GM19351 (cell line): ENCODE data around the gene ERAL1.
"Not testable (repeated sequence)": the region's sequence is repeated elsewhere in the genome, so short reads cannot be mapped to it uniquely, and the experiment has no call there.

Experiments
- ATAC-seq: cut with Tn5 transposase; IDR thresholded peaks from one replicate; pipeline ENCODE4 v1.9.1; 2021; ENCODE audit warnings: mild to moderate bottlenecking, moderate library complexity; ENCODE audit not compliant: unreplicated experiment

The ERAL1 gene

GRCh38 chr17:28854457-28855335 lies at the start of gene ERAL1:
Gene ERAL1 (plus strand): TSS chr17:28855016. CDS start chr17:28855035, 19 bp downstream.
- peak; percentile 92 for ATAC-seq

GRCh38 chr17:28807925-28808634 lies 46.7 kb upstream of the ERAL1 start:
- ATAC-seq: no peak

GRCh38 chr17:28810437-28810836 lies 44.4 kb upstream of the ERAL1 start:
- ATAC-seq: no peak

GRCh38 chr17:28811651-28812090 lies 43.1 kb upstream of the ERAL1 start:
- no peak for ATAC-seq

- ATAC-seq: peak; percentile 99
Observed at GRCh38 chr17:28812091-28812747, 42.6 kb upstream of the ERAL1 start.

GRCh38 chr17:28812748-28813377 lies 42.0 kb upstream of the ERAL1 start:
- no peak for ATAC-seq

- ATAC-seq: no peak
Observed at GRCh38 chr17:28816540-28816939, 38.3 kb upstream of the ERAL1 start.

- no peak for ATAC-seq
Observed at GRCh38 chr17:28818819-28819221, 36.0 kb upstream of the ERAL1 start.

- no peak for ATAC-seq
Observed at GRCh38 chr17:28819582-28819981, 35.2 kb upstream of the ERAL1 start.

GRCh38 chr17:28827672-28828071 lies 27.1 kb upstream of the ERAL1 start:
- ATAC-seq: no peak

- ATAC-seq: no peak
Observed at GRCh38 chr17:28828294-28829040, 26.3 kb upstream of the ERAL1 start.

GRCh38 chr17:28834420-28834819 lies 20.4 kb upstream of the ERAL1 start:
- no peak for ATAC-seq

GRCh38 chr17:28836541-28836940 lies 18.3 kb upstream of the ERAL1 start:
- ATAC-seq: not testable (repeated sequence)

GRCh38 chr17:28839221-28839620 lies 15.6 kb upstream of the ERAL1 start:
- ATAC-seq: no peak

- ATAC-seq: no peak
Observed at GRCh38 chr17:28841901-28842281, 12.9 kb upstream of the ERAL1 start.

GRCh38 chr17:28842282-28843012 lies 12.4 kb upstream of the ERAL1 start, which contains the start of gene FAM222B:
Gene FAM222B (minus strand): TSS chr17:28842790. CDS start chr17:28766667, 76,123 bp downstream.
- peak; percentile 75 for ATAC-seq

- no peak for ATAC-seq
Observed at GRCh38 chr17:28843816-28844148, 11.0 kb upstream of the ERAL1 start.

- no peak for ATAC-seq
Observed at GRCh38 chr17:28846231-28846630, 8.6 kb upstream of the ERAL1 start.

GRCh38 chr17:28846699-28847098 lies 8.1 kb upstream of the ERAL1 start:
- ATAC-seq: not testable (repeated sequence)

- not testable (repeated sequence) for ATAC-seq
Observed at GRCh38 chr17:28848667-28849066, 6.1 kb upstream of the ERAL1 start.
